Parathyroid adenoma (tissue), 2 donors: ENCODE results near the gene GAST.

ENCODE experiments used
- H2AFZ ChIP-seq: fragments of 300-600 bp; sonication (generic); one replicate; pipeline ENCODE4 v1.7.0; 2017; ENCODE audit warnings: antibody characterized with exemption, mild to moderate bottlenecking
- H3K27ac ChIP-seq: fragments of 300-600 bp; sonication (generic); one replicate; pipeline ENCODE4 v1.7.0; 2017
- H3K27me3 ChIP-seq: fragments of 300-600 bp; sonication (generic); one replicate; pipeline ENCODE4 v1.7.0; 2017; ENCODE audit warnings: low read length; ENCODE audit not compliant: control insufficient read depth, insufficient read depth
- H3K36me3 ChIP-seq: fragments of 300-600 bp; sonication (generic); one replicate; pipeline ENCODE4 v1.7.0; 2017; ENCODE audit warnings: low read length; ENCODE audit not compliant: control insufficient read depth, insufficient read depth
- H3K4me1 ChIP-seq: fragments of 300-600 bp; sonication (generic); one replicate; pipeline ENCODE4 v1.7.0; 2017; ENCODE audit warnings: control low read depth
- H3K4me2 ChIP-seq: fragments of 300-600 bp; sonication (generic); one replicate; pipeline ENCODE4 v1.7.0; 2017; ENCODE audit warnings: low read length
- H3K4me3 ChIP-seq: fragments of 300-600 bp; sonication (generic); one replicate; pipeline ENCODE4 v1.7.0; 2017; ENCODE audit warnings: low read depth, low read length
- H3K79me2 ChIP-seq: fragments of 300-600 bp; sonication (generic); one replicate; pipeline ENCODE4 v1.7.0; 2017; ENCODE audit warnings: control low read depth
- H3K9ac ChIP-seq: fragments of 300-600 bp; sonication (generic); one replicate; pipeline ENCODE4 v1.7.0; 2017; ENCODE audit warnings: mild to moderate bottlenecking
- H3K9me3 ChIP-seq: fragments of 300-600 bp; sonication (generic); one replicate; pipeline ENCODE4 v1.7.0; 2017; ENCODE audit warnings: low read length; ENCODE audit not compliant: control insufficient read depth
- TF ChIP-seq, protein P1 (sequence below): fragments of 300-600 bp; sonication (generic); IDR thresholded peaks from one replicate; pipeline ENCODE4 v1.7.0; 2017; ENCODE audit warnings: antibody characterized with exemption, mild to moderate bottlenecking
- donor health status: primary hyperparathyroidism.

Gene GAST

DNA sequence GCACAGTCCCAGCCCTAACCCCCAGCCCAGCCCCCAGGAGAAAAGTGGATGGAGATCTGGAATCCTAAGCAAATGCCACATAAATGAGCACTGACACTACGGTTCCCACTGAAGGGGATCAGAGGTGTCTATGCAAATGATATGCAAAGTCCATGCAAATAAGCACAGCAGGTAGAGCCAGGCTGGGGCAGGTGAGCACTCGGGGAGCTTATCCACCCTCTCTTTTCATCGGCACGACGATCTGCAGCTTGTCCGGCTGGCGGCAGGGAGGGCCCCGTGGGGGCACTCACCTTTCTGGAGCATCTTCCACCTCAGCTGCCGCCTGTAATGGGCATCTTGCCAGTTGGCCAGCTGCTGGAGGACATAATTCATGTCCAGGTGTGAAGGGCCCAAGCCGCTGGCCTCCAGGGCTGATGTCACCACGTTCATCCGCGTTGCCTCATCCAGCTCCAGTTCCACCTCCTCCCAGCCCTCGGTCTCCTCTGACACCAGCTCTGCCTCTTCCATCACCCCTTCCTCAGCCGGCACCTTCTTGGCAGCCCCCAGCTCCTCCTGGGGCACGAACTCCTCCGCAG lies 12.4 kb downstream of the GAST start:
- Histone ChIP-seq H3K4me2 (no peak overlapping the region), H3K9ac (no peak overlapping the region), H3K9me3 (no peaks in the 10 kb centered on the region), H2AFZ (no peak overlapping the region), H3K36me3 (no peaks in the 10 kb centered on the region), H3K27me3 (no peaks in the 10 kb centered on the region), H3K4me1 (no peaks in the 10 kb centered on the region), H3K4me3 (no peak overlapping the region), H3K79me2 (no peaks in the 10 kb centered on the region), H3K27ac (no peak overlapping the region)
- TF ChIP-seq, protein P1, sequence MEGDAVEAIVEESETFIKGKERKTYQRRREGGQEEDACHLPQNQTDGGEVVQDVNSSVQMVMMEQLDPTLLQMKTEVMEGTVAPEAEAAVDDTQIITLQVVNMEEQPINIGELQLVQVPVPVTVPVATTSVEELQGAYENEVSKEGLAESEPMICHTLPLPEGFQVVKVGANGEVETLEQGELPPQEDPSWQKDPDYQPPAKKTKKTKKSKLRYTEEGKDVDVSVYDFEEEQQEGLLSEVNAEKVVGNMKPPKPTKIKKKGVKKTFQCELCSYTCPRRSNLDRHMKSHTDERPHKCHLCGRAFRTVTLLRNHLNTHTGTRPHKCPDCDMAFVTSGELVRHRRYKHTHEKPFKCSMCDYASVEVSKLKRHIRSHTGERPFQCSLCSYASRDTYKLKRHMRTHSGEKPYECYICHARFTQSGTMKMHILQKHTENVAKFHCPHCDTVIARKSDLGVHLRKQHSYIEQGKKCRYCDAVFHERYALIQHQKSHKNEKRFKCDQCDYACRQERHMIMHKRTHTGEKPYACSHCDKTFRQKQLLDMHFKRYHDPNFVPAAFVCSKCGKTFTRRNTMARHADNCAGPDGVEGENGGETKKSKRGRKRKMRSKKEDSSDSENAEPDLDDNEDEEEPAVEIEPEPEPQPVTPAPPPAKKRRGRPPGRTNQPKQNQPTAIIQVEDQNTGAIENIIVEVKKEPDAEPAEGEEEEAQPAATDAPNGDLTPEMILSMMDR = no peak

DNA sequence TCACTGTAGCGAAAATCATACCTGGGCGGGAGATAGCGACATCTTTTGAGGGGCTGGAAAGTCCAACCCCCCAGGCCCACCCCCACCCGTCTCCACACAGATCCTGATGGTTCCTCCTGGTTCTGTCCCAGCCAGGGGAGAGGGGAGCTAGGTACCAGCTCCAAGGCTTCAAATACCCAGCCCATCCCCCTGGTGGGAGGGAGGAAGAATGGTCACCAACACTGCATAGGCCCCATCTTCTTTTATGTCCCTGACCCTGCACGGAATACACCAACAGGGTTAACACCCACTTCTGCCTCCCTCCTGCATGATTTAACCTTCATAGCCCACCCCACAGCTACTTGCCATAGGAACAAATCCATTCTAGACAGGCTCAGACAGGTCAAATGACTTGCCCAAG lies 13.0 kb downstream of the GAST start:
- Histone ChIP-seq H3K27me3 (no peaks in the 10 kb centered on the region), H3K9ac (no peak overlapping the region), H2AFZ (no peak overlapping the region)

DNA sequence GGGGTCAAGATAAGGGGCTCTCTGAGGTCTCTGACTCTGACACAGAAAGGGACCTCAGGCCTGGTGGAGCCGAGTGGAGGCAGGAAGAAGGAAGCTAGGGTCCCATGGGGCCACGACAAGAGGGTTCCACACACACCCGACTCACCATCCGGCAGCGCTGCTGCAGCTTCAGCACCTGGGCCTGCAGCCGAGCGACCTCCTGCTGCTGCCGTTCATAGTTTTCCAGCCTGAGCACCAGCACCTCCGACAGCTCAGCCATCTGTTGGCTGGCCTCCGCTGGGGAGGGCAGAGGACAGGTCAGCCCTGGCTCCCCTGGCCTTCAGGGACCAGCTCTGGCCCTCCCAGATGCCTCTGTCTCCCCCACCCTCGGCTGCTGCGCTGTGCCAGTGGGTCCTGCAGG lies 15.9 kb downstream of the GAST start:
- Histone ChIP-seq H3K36me3 (no peaks in the 10 kb centered on the region), H3K4me3 (no peak overlapping the region), H3K79me2 (no peaks in the 10 kb centered on the region), H3K9me3 (no peaks in the 10 kb centered on the region), H3K4me2 (no peak overlapping the region), H3K27me3 (no peaks in the 10 kb centered on the region), H2AFZ (no peak overlapping the region), H3K9ac (no peak overlapping the region), H3K4me1 (no peaks in the 10 kb centered on the region), H3K27ac (no peak overlapping the region)
- TF ChIP-seq, protein P1 = no peak

More for the DNA sequence above, 13.0 kb downstream of the GAST start:
- no peak overlapping the region for H3K4me2 ChIP-seq
- H3K4me1 ChIP-seq = no peaks in the 10 kb centered on the region
- H3K27ac ChIP-seq = no peak overlapping the region
- no peaks in the 10 kb centered on the region for H3K36me3 ChIP-seq
- no peaks in the 10 kb centered on the region for H3K9me3 ChIP-seq
- H3K79me2 ChIP-seq = no peaks in the 10 kb centered on the region
- TF ChIP-seq, protein P1 = no peak
- H3K4me3 ChIP-seq = no peak overlapping the region

DNA sequence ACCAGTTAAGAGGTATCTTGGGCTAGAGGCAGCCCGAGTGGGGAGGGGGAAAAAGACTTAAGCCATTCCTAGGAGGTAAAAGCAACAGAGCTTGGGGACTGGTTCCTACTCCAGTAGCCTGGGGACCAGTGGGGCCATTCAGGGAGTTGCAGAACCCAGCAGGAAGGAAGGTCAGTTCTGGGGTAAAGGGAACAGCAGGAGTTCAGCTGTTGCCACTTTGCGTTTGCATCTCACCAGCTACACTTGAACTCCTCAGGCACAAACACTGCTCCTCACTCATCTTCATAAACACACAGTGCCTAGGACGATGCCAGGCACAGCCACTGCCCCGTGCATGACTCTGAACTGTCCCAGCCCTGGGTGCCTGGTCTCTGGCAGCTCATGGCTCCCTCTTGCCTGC lies 18.3 kb downstream of the GAST start:
- no peak overlapping the region for H3K4me2 ChIP-seq
- no peak overlapping the region for H3K27ac ChIP-seq
- no peak overlapping the region for H3K9ac ChIP-seq
- H3K36me3 ChIP-seq = no peaks in the 10 kb centered on the region
- H3K4me1 ChIP-seq = peaks cover 7% of the 10 kb centered on the region
- TF ChIP-seq, protein P1 = no peak
- no peak overlapping the region for H3K4me3 ChIP-seq
- H3K9me3 ChIP-seq = no peaks in the 10 kb centered on the region
- no peaks in the 10 kb centered on the region for H3K79me2 ChIP-seq
- no peak overlapping the region for H2AFZ ChIP-seq
- peaks cover under 1% of the 10 kb centered on the region for H3K27me3 ChIP-seq

DNA sequence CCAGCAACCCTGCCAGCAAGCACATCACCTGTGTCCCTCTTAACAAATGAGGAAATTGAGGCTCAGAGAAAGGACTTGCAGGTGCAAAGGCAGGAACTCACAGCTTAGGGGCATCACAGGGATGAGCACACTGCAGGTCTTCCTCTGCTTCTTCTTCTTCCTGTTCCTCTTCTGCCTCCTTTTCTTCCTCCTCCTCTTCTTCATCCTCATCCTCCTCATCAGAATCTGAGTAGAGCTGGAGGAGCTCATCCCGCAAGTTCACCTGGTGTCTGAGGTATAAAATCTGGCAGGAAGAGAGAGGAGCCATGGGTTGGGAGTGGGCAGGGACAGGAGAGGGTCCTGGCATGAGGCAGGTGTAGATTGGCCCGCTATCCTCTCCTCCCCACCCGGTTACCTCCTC lies 19.7 kb downstream of the GAST start:
- Histone ChIP-seq H3K79me2 (no peaks in the 10 kb centered on the region), H3K4me3 (no peak overlapping the region), H3K9ac (no peak overlapping the region), H3K27me3 (peaks cover 4% of the 10 kb centered on the region), H3K4me2 (no peak overlapping the region), H3K27ac (no peak overlapping the region), H3K9me3 (no peaks in the 10 kb centered on the region), H2AFZ (no peak overlapping the region), H3K36me3 (no peaks in the 10 kb centered on the region), H3K4me1 (peaks cover 7% of the 10 kb centered on the region)
- TF ChIP-seq, protein P1 = no peak
